Hepatic stellate cell (primary cell): ENCODE results near the gene SULF2.

Experiments used
- DNase-seq: peaks from one replicate; pipeline ENCODE4 v3.0.0; 2011; ENCODE audit warnings: low spot score

The SULF2 gene

GRCh38 chr20:47735412-47736400 is 49.6 kb downstream of the SULF2 start:
- DNase-seq = no peak

GRCh38 chr20:47734870-47735269 is 50.4 kb downstream of the SULF2 start:
- no peak for DNase-seq

DNA sequence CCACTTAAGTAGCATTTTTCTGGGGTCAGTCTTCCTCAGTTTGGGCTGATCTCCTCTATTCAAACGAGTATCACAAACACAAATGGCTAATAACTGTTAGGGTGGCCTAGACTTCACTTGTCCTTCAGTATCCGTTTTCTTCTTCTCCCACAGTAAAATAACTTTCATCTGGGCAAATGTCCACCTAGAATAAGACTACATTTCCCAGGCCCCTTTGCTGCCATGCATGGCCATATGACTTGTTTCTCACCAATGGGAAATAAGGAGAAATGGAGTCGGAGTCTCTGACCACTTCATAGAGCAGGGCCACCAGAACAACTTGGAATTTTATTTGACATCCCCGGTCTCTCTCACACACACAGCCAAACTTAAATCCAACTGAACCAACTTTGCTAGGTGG is 51.4 kb downstream of the SULF2 start:
- peak; percentile 21 for DNase-seq

GRCh38 chr20:47730744-47731143 is 54.5 kb downstream of the SULF2 start:
- DNase-seq = no peak

DNA sequence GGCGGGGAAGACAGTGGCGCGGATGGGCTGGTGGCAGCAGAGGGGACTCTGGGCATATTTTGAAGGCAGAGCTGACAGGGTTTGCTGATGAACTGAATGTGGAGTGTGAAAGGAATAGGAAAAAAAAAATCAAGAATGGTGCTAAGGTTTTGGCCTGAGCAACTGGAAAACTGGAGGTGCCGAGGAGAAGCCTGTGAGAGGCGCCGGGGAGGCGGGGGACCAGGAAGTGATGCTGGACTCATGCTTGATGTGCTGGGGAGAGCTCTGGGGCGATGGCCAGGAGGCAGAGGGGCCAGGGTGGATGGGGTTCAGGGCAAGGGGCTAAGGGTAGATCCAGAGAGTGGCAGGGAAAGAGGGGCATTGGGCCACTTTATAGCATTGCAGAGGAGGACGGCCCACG is 55.8 kb downstream of the SULF2 start:
- DNase-seq = no peak

- no peak for DNase-seq
Observed at GRCh38 chr20:47727909-47728361, 57.3 kb downstream of the SULF2 start.

DNA sequence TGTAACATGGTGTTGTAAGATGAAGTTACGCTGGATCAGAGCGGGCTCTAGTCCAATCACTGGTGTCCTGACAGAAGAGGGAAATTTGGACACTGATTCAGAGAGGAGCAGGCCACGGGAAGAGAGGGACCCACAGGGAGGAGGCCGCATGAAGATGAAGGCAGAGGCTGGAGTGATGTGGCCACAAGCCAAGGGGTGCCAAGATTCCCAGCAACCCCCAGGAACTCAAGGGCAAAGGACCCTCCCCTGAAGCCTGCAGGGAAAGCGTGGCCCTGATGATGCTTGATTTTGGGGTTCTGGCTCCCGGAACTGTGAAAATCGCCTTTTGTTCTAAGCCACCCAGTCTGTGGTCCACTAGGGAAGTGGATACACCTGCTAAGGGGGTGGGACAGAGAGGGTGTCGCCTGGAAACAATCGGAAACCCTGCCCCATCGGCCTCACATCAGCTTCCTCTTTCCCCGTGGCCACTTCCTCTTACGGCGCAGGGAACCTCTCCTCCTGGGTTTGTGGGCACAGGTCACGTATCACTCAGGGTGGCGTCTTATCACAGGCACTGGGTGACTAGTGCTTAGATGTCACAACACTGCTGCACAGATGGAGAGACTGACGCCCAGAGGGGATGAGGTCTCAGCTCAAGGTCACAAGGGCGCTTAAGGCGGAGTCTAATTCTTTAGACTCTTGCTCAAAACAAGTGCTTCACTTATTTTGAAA is 58.0 kb downstream of the SULF2 start:
- no peak for DNase-seq

- no peak for DNase-seq
Observed at GRCh38 chr20:47726632-47727031, 58.6 kb downstream of the SULF2 start.

DNA sequence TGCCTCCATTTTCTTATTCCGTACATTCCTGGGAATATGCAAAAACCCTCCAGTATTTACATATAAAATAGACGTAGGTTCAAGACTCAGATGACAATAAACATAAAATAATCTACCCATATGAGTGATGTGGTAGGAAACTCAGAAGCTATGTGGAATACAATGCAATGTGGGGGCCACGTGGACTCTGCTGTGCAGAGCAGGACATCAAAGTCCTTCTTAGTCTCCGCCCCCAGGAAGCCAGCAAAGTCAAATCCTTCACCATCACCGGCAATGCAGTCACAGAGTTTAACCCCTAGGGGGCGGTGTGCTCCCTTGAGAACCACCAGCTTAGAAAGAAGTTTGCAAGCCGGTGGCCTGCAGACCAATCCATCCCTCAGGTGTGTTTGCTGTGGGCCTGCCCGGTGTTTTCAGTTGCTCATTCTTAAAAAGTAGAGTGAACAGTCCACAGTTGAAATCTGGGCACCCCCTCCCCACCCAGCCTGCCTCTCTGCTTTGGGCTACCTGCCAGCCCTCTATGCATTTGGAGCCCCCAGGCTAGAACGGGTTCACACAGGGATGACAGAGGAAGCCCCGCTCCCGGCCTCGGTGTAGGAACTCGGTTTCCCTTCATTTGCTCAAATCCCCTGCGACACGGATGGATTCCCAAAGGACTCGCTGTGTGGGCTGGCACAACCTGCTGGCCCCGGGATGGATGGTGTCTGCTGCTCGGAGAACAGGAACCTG is 59.9 kb downstream of the SULF2 start:
- peak; percentile 69 for DNase-seq

GRCh38 chr20:47724910-47725247 is 60.4 kb downstream of the SULF2 start:
- DNase-seq = no peak

DNA sequence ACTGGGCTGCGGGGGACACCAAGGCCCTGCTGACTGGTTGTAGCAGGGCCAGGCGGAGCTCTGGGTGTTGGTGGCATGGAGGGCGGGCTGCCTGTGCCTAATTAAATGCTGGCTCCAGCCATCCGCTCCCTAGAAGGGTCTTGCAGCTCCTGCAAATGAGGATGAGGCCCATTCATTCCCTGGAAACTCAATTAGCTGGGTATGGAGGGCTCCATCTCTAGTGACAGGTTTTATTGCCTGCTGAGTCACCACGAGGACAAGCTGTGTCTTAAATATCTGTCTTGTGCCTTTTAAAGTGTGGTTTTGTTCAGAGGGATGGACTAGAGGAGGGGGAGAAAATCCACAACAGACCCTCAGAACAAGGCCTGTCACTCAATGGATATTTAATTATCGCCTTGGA is 60.9 kb downstream of the SULF2 start:
- no peak for DNase-seq

- no peak for DNase-seq
Observed at GRCh38 chr20:47723322-47723721, 62.0 kb downstream of the SULF2 start.

GRCh38 chr20:47720636-47721427 is 64.4 kb downstream of the SULF2 start:
- DNase-seq = no peak

DNA sequence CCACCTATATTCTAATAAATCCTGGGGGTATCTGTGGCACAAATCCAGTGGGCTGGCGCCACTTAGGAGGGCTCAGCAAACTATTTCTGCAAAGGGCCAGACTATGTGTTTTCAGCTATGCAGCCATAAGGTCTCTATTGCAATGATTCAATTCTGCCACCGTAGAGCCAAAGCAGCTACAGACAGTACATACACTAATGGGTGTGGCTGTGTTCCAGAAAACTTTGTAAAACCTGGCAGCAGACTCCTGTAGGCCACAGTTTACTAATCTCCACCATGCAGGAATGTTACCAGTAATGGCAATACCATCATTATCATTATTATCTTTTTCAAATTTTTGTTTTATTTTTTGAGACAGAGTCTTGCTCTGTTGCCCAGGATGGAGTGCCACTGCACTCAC is 65.7 kb downstream of the SULF2 start:
- DNase-seq = no peak

DNA sequence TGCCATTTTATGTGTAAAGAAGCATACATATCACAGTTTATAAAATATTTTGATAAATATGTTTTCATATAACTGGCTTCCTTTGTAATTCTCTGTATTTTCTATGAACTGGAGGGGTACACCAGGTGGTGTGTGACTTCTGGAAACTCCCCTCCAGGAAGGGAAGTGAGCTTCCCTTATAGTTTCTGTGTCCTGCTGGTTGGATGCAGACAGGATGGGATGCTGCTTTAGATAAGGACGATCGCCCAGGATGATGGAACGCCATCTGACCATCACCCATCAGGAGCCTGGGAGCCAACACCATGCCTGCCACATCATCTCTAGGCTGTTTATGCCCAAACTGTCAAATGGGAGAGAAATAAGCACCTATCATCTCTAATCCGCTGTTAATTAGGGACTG is 66.1 kb downstream of the SULF2 start:
- DNase-seq = no peak

GRCh38 chr20:47718398-47718797 is 66.9 kb downstream of the SULF2 start:
- no peak for DNase-seq

GRCh38 chr20:47717421-47717820 is 67.9 kb downstream of the SULF2 start:
- no peak for DNase-seq

DNA sequence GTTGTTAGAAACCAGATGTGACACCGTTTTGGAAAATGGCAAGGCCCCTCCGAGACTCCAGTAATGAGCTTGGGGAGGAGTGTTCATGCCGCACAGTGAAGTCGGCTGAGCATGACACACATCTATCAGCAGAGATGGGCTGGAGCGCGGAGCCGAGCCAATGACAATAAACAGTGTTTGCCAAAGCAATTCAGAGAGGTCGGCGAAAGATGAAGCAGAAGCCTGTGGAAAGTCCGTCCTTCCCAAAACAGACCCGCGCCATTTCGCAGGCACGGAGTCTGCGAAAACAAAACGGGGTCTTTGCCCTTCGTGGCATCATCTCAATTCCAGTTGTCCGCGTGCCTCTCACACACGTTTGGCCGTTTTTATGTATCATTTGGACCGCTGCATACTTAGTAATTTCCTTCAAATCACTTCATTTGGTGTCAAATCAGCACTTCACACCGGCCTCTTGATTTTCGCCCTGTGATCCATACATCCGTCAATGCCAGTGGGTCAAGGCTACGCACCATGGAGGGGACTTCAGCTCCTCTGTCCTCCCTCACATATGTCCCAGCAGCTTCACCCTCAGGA is 71.3 kb downstream of the SULF2 start:
- DNase-seq = peak; percentile 40

GRCh38 chr20:47713163-47713562 is 72.1 kb downstream of the SULF2 start:
- DNase-seq = no peak

DNA sequence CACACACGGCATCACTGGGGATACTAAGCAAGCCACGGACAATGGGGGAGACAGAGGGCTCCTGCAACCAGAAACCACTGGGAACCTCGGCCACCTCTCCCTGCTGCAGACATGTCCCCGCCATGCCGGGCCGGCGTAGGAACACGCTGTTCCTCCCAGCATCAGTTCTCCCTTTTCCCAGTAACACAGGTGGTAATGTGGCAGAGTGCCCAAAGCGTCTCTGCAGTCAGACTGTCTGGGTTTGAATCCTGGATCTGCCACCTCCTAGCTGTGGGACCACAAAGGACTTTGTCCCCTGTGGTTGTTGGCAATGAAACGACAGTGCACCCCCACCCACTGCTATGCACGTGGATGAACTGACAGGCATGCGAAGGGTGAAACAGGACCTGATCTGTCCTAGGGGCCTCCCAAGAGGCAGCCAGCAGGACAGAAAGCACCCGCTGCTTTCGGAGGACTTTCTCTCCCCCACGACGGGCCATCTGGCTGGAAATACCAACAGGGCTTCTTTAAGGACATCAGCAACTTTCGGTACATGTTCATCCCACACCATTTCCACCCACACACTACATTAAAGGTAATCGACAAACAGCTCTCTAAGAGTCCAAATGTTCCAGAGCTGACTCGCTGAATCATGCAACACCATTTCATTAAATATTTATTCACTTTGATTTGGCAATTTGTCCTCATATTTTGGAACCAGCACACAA is 74.1 kb downstream of the SULF2 start:
- no peak for DNase-seq

DNA sequence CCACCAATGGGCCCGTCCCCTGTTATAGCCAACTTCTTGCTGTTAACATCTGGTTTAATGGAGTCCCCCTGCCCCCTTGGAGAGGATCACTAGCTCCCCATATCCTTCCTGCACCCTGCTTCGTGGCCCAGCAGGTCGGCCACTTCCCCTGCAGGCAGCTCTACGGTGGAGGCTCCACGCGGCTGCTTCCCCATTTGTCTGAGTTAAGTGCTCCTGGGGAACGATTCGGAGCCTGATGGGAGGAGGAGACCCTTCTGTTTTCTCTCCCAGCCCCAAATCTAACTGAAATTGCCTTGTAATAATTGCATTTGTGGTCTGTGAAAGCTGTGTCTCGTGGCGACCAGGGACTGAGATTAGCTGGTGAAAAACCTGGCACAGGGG is 74.6 kb downstream of the SULF2 start:
- no peak for DNase-seq
